ENCODE data around the gene ZDHHC11B.

ZDHHC11B gene

GRCh38 chr5:661891-662750, 122.4 kb downstream of the ZDHHC11B start:
- DNase-seq (ENCODE audit: low read depth, low spot score), result no peak

DNA sequence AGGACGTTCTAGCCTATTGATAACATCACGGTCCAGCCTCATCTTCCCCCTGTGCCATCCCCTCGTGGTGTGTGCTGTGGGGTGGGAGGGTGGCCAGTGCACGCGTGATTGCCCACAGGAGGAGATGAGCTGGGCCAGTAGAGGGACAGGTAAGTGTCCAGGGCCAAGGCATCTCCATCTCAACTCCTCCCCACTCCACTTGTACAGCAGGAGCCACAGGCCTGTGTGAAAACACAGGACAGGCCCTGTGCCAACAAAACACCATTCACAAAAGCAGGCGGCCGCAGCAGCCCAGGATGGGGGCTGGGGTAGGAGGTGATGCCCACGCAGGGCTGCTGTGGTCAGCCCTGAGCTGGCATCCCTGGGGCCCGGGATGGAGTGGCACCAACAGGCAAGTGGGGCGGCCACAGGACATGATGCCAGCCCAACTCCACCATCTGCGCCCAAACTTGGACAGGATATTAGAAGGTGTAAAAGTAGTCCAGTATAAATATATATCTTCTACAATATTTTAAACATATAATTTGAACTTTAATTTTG, 124.0 kb downstream of the ZDHHC11B start:
- DNase-seq (ENCODE audit: low read depth, low spot score), result no peak

All from astrocyte of the hippocampus (primary cell).